WTC11 (cell line): ENCODE results near the gene BPTF.
"Not testable (repeated sequence)": the region's sequence is repeated elsewhere in the genome, so short reads cannot be mapped to it uniquely, and the experiment has no call there.

Source experiments
- ATF2 ChIP-seq: sonication (generic); formaldehyde crosslinking; IDR thresholded peaks from 2 replicates; pipeline ENCODE4 v1.8.1; 2022; ENCODE audit warnings: low read depth, missing genetic modification reagents, borderline replicate concordance
- CTCF ChIP-seq: fragments of 200-600 bp; IDR thresholded peaks from 2 replicates; pipeline ENCODE4 v1.8.0; 2022; ENCODE audit warnings: antibody characterized with exemption
- ELF4 ChIP-seq: sonication (generic); formaldehyde crosslinking; IDR thresholded peaks from 2 replicates; pipeline ENCODE4 v1.8.1; 2022; ENCODE audit warnings: low read depth, mild to moderate bottlenecking, moderate library complexity, missing genetic modification reagents
- ESRRA ChIP-seq: sonication (generic); formaldehyde crosslinking; IDR thresholded peaks from 2 replicates; pipeline ENCODE4 v1.8.1; 2022; ENCODE audit warnings: mild to moderate bottlenecking, missing genetic modification reagents, borderline replicate concordance
- ETV6 ChIP-seq: sonication (generic); formaldehyde crosslinking; IDR thresholded peaks from 2 replicates; pipeline ENCODE4 v1.8.1; 2022; ENCODE audit warnings: mild to moderate bottlenecking, missing genetic modification reagents
- FOXK1 ChIP-seq: sonication (generic); formaldehyde crosslinking; IDR thresholded peaks from 2 replicates; pipeline ENCODE4 v1.8.0; 2022; ENCODE audit warnings: mild to moderate bottlenecking, moderate library complexity, missing genetic modification reagents
- IRF2 ChIP-seq: sonication (generic); formaldehyde crosslinking; IDR thresholded peaks from 2 replicates; pipeline ENCODE4 v1.8.0; 2022; ENCODE audit warnings: low read depth, missing genetic modification reagents, borderline replicate concordance
- MAX ChIP-seq: sonication (generic); formaldehyde crosslinking; IDR thresholded peaks from 2 replicates; pipeline ENCODE4 v1.8.0; 2022; ENCODE audit warnings: mild to moderate bottlenecking, missing genetic modification reagents
- PREB ChIP-seq: sonication (generic); formaldehyde crosslinking; IDR thresholded peaks from 2 replicates; pipeline ENCODE4 v1.8.1; 2022; ENCODE audit warnings: mild to moderate bottlenecking, missing genetic modification reagents, moderate library complexity, borderline replicate concordance
- USF2 ChIP-seq: sonication (generic); formaldehyde crosslinking; IDR thresholded peaks from 2 replicates; pipeline ENCODE4 v1.8.1; 2023; ENCODE audit warnings: mild to moderate bottlenecking, missing genetic modification reagents, moderate library complexity
- ZNF121 ChIP-seq: sonication (generic); formaldehyde crosslinking; IDR thresholded peaks from 2 replicates; pipeline ENCODE4 v1.8.0; 2023; ENCODE audit warnings: missing genetic modification reagents
- ZNF263 ChIP-seq: sonication (generic); formaldehyde crosslinking; IDR thresholded peaks from 2 replicates; pipeline ENCODE4 v1.8.1; 2022; ENCODE audit warnings: low read depth, mild to moderate bottlenecking, moderate library complexity, missing genetic modification reagents
- ZNF317 ChIP-seq: sonication (generic); formaldehyde crosslinking; IDR thresholded peaks from 2 replicates; pipeline ENCODE4 v1.8.1; 2023; ENCODE audit warnings: low read depth, mild to moderate bottlenecking, moderate library complexity, missing genetic modification reagents, borderline replicate concordance
- ZNF416 ChIP-seq: fragments of 250-450 bp; sonication (Bioruptor Pico); IDR thresholded peaks from 2 replicates; pipeline ENCODE4 v1.9.0; 2021; ENCODE audit warnings: mild to moderate bottlenecking, inconsistent platforms

- not testable (repeated sequence) for TF ChIP-seq ZNF317 (CRISPR knock-in tag); IRF2 (CRISPR knock-in tag); USF2; CTCF; ETV6 (CRISPR knock-in tag); FOXK1; ZNF263 (CRISPR knock-in tag); ELF4; ZNF121; ESRRA (CRISPR knock-in tag); ATF2 (CRISPR knock-in tag); MAX; ZNF416 (CRISPR knock-in tag); PREB (CRISPR knock-in tag)
Observed at GRCh38 chr17:67962156-67962555, 136.9 kb downstream of the BPTF start.
